ENCODE measurements around the gene TRIM59. TPM values are rescaled to one million over a fixed set of nuclear protein-coding genes. Genes with fewer than 3 reads are reported as not detected.

The TRIM59 gene
- total and polyA plus RNA-seq, 10 donors: 3.3 to 21.4 (median 11.9) TPM

DNA sequence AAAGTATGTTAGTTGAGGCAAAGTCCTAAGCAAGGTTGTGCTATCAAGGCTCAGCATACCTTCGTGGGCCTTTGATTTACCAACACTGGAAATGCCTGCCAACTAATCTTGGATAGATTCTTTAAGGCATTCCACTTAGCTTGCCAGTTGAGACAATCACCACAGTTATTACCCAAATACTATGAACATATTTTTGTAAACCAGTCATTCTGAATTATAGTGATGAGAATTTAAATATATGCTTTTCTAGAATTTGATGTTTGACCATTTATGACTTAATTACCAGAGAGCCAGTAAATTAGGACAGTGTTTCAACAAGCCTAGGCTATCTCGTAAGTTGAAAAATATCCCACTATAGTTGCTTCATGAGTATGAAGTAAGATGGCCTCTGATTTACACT lies 15.5 kb downstream of the TRIM59 start:
- H3K27ac ChIP-seq: no peak overlapping the region
- H3K9me3 ChIP-seq: no peaks in the 10 kb centered on the region
- WGBS, 5 donors: 75 to 95% (median 86%) methylated on average over 2 of the region's 2 CpGs
- TF ChIP-seq POLR2AphosphoS5 (IDR thresholded peaks at IDR 0.05) (no peak), POLR2A (IDR thresholded peaks at IDR 0.05) (no peak)
- TF ChIP-seq, protein P1, sequence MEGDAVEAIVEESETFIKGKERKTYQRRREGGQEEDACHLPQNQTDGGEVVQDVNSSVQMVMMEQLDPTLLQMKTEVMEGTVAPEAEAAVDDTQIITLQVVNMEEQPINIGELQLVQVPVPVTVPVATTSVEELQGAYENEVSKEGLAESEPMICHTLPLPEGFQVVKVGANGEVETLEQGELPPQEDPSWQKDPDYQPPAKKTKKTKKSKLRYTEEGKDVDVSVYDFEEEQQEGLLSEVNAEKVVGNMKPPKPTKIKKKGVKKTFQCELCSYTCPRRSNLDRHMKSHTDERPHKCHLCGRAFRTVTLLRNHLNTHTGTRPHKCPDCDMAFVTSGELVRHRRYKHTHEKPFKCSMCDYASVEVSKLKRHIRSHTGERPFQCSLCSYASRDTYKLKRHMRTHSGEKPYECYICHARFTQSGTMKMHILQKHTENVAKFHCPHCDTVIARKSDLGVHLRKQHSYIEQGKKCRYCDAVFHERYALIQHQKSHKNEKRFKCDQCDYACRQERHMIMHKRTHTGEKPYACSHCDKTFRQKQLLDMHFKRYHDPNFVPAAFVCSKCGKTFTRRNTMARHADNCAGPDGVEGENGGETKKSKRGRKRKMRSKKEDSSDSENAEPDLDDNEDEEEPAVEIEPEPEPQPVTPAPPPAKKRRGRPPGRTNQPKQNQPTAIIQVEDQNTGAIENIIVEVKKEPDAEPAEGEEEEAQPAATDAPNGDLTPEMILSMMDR (IDR thresholded peaks at IDR 0.05 in 8 of 11, conservative IDR thresholded peaks at IDR 0.05 in 3 of 11): no peak
- intact Hi-C loops (cut with DNase I; ENCODE audit: low total_unique reads): no loop called here
- DNase-seq: no peak
- H3K4me1 ChIP-seq: peaks cover 0 to 6% (median 0%) of the 10 kb centered on the region in 6 donors
- H3K36me3 ChIP-seq: peaks cover 0 to 100% (median 53%) of the 10 kb centered on the region in 6 donors
- no peak overlapping the region for H3K4me3 ChIP-seq
- no peaks in the 10 kb centered on the region for H3K27me3 ChIP-seq (replicated peaks in 1 of 7)

DNA sequence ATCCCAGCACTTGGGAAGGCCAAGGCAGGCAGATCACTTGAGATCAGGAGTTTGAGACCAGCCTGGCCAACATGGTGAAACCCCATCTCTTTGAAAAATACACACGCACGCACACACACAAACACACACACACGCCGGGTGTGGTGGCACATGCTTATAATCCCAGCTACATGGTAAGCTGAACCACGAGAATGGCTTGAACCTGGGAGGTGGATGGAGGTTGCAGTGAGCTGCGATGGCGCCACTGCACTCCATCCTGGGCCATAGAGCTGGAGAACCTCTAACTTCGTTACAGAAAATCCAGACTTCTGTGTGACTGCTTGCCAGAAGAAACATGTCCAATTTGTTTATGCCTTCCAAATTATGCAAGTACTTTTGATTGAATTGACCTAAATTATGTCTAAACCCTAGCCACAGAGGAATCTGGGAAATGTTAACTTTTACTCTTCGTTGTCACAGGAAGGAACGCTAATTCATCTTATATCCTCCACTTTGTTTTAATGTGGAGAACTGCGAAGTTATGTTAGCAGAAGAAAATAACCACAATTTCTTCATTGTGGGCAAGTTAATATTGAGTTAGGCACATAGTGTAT lies 21.7 kb downstream of the TRIM59 start:
- intact Hi-C loops (cut with DNase I; ENCODE audit: low total_unique reads): no loop called here
- Histone ChIP-seq H3K4me1 (no peaks in the 10 kb centered on the region), H3K27me3 (replicated peaks in 1 of 7) (no peaks in the 10 kb centered on the region), H3K4me3 (no peak overlapping the region), H3K9me3 (no peaks in the 10 kb centered on the region), H3K36me3 (peaks cover 0 to 100% (median 72%) of the 10 kb centered on the region in 6 donors), H3K27ac (no peak overlapping the region)
- DNase-seq: no peak
- 86 to 91% (median 89%) methylated on average over 11 of the region's 11 CpGs for WGBS, 5 donors
- TF ChIP-seq, protein P1 (IDR thresholded peaks at IDR 0.05 in 8 of 11, conservative IDR thresholded peaks at IDR 0.05 in 3 of 11): no peak
- TF ChIP-seq POLR2AphosphoS5 (IDR thresholded peaks at IDR 0.05) (no peak), POLR2A (IDR thresholded peaks at IDR 0.05) (no peak)

DNA sequence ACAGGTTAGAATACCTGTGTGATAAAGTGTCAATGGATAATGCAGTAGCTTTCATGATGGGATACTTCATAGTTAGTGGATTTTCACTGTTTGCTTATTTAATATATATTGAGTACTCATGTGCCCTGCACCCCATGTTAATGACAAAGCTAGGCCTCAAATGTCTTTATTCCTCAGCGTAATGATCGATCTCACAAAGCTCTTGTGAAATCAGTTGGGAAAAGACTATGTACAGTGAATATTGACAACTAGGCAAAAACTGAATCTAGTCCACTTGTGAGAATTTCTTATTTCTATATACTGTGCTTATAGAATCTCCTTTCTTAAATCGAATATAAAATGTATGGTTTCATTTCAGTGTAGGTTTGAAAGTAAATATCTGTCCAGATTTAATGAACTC lies 32.3 kb downstream of the TRIM59 start:
- no peaks in the 10 kb centered on the region for H3K27me3 ChIP-seq (replicated peaks in 1 of 7)
- TF ChIP-seq, protein P1 (IDR thresholded peaks at IDR 0.05 in 8 of 11, conservative IDR thresholded peaks at IDR 0.05 in 3 of 11): no peak
- TF ChIP-seq POLR2AphosphoS5 (IDR thresholded peaks at IDR 0.05) (no peak), POLR2A (IDR thresholded peaks at IDR 0.05) (no peak)
- H3K9me3 ChIP-seq: no peaks in the 10 kb centered on the region
- peaks cover 0 to 98% (median 54%) of the 10 kb centered on the region in 6 donors for H3K36me3 ChIP-seq
- H3K4me1 ChIP-seq: peaks cover 0 to 22% (median 0%) of the 10 kb centered on the region in 6 donors
- no peak for DNase-seq
- intact Hi-C loops (cut with DNase I; ENCODE audit: low total_unique reads): loop anchor here (10.0 kb wide), 1 partner anchor 383 kb away; no protein-coding TSS in a partner anchor
- 60 to 99% (median 80%) methylated on average over 3 of the region's 3 CpGs for WGBS, 5 donors
- no peak overlapping the region for H3K4me3 ChIP-seq
- no peak overlapping the region for H3K27ac ChIP-seq

DNA sequence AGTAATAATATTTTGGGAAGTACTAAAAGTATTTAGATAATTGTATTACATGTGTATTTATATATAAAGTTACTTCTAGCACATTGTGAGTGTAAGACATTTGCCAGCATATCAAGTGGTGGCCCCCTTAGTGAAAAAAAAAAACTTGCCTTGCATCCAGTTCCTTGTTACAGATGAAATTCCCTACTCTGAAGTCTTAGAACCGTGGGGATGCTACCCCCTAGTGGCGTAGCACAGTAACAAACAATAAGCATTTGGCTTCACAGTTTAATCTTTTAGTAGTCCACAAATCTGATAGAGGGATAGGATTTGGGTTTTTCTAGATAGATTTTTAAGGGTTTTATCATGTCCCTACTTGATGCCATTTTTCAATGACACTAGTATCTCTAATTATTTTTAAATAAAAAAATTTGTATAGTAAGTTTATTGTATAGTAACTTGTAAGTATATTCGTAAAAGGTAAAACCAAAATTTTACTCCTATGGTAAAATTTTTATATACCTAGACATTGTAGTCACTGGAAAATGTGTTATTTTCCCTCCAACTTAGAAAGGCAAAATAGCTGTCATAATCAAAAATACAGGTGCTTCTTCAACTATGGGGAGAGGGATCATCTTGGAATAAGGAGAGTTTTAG lies 35.9 kb downstream of the TRIM59 start:
- intact Hi-C loops (cut with DNase I; ENCODE audit: low total_unique reads): loop anchor here (10.0 kb wide), 1 partner anchor 379 kb away; no protein-coding TSS in a partner anchor
- WGBS, 5 donors: 36 to 41% (median 40%) methylated on average over 3 of the region's 3 CpGs
- DNase-seq: peak; percentile 42
- Histone ChIP-seq H3K4me3 (no peak overlapping the region), H3K36me3 (peaks cover 0 to 87% (median 31%) of the 10 kb centered on the region in 6 donors), H3K4me1 (peaks cover 0 to 36% (median 2%) of the 10 kb centered on the region in 6 donors), H3K27ac (no peak overlapping the region), H3K9me3 (no peaks in the 10 kb centered on the region), H3K27me3 (replicated peaks in 1 of 7) (no peaks in the 10 kb centered on the region)
- no peak for TF ChIP-seq POLR2A (IDR thresholded peaks at IDR 0.05)
- TF ChIP-seq, protein P1 (IDR thresholded peaks at IDR 0.05 in 8 of 11, conservative IDR thresholded peaks at IDR 0.05 in 3 of 11): peak; percentile 58 to 87 (median 76)
